HG02884 (cell line): Measurements from ENCODE around the gene LY6G6D.
A peak's percentile ranks its signal among the peaks of the same experiment; 100 is the strongest.

ENCODE experiments used
- ATAC-seq: cut with Tn5 transposase; IDR thresholded peaks from one replicate; pipeline ENCODE4 v1.9.1; 2021; ENCODE audit warnings: mild to moderate bottlenecking, moderate library complexity; ENCODE audit not compliant: unreplicated experiment

Gene LY6G6D

GRCh38 chr6:31715022-31715958, at the start of gene LY6G6D:
Gene LY6G6D, plus strand, starts transcription at chr6:31715348. Its CDS starts 8 bp downstream, at chr6:31715356.
- no peak for ATAC-seq

GRCh38 chr6:31665501-31666336, 49.4 kb upstream of the LY6G6D start, which contains the start of gene CSNK2B:
Gene CSNK2B, plus strand, starts transcription at chr6:31666080. Its CDS starts 752 bp downstream, at chr6:31666832.
- peak; percentile 72 for ATAC-seq

GRCh38 chr6:31666337-31666965, 48.7 kb upstream of the LY6G6D start:
- no peak for ATAC-seq

GRCh38 chr6:31669676-31670075, 45.5 kb upstream of the LY6G6D start, which contains the start of gene LY6G5B:
Gene LY6G5B, plus strand, starts transcription at chr6:31669976. Its CDS starts 975 bp downstream, at chr6:31670951.
- no peak for ATAC-seq

GRCh38 chr6:31676322-31676903, 38.7 kb upstream of the LY6G6D start:
- ATAC-seq, result no peak

GRCh38 chr6:31676904-31677303, 38.2 kb upstream of the LY6G6D start:
- ATAC-seq, result no peak

- no peak for ATAC-seq
These were observed 37.2 kb upstream of the LY6G6D start for GRCh38 chr6:31677955-31678354.

- ATAC-seq, result no peak
These were observed 34.7 kb upstream of the LY6G6D start, which contains the start of gene LY6G5C for GRCh38 chr6:31680226-31681134. Gene LY6G5C, minus strand, starts transcription at chr6:31681067. Its CDS starts 694 bp downstream, at chr6:31680373.

- ATAC-seq, result no peak
These were observed 33.9 kb upstream of the LY6G6D start for GRCh38 chr6:31681135-31681671.

- no peak for ATAC-seq
These were observed 31.6 kb upstream of the LY6G6D start for GRCh38 chr6:31683591-31683990.

- ATAC-seq, result no peak
These were observed 28.7 kb upstream of the LY6G6D start for GRCh38 chr6:31686483-31686882.

- no peak for ATAC-seq
These were observed 27.8 kb upstream of the LY6G6D start for GRCh38 chr6:31687321-31687720.

- no peak for ATAC-seq
These were observed 27.1 kb upstream of the LY6G6D start for GRCh38 chr6:31687860-31688693.

- no peak for ATAC-seq
These were observed 25.7 kb upstream of the LY6G6D start for GRCh38 chr6:31689249-31690110.

- ATAC-seq, result no peak
These were observed 24.7 kb upstream of the LY6G6D start for GRCh38 chr6:31690231-31691077.

GRCh38 chr6:31691078-31691463, 24.1 kb upstream of the LY6G6D start:
- no peak for ATAC-seq
